H7 (cell line): ENCODE results near the gene PRRX1. TPM values are rescaled to one million over a fixed set of nuclear protein-coding genes. Genes with fewer than 3 reads are reported as not detected.

Experiments
- DNase-seq: peaks from one replicate; pipeline ENCODE4 v3.0.0; 2012
- H3K27me3 ChIP-seq: 2 replicates; pipeline ENCODE4 v1.6.0; 2011; ENCODE audit warnings: mild to moderate bottlenecking, low read length; ENCODE audit not compliant: control insufficient read depth, insufficient read depth
- H3K36me3 ChIP-seq: replicated peaks from 2 replicates; pipeline ENCODE4 v1.5.1; 2011; ENCODE audit warnings: low read length; ENCODE audit not compliant: control insufficient read depth, insufficient read depth
- H3K4me3 ChIP-seq: 2 replicates; pipeline ENCODE4 v1.5.1; 2011; ENCODE audit warnings: low read depth, mild to moderate bottlenecking, control low read depth, low read length, moderate library complexity; ENCODE audit not compliant: insufficient read depth
- total RNA-seq: library from RNA; depleted of rRNA; stranded (reverse); fragments of >200 nt; shearing (Covaris generic); gene quantifications from 2 replicates; pipeline ENCODE4 v1.2.3, GENCODE V29; 2014

Gene PRRX1
- total RNA-seq, 1 experiment from 2014 or later: not detected

DNA sequence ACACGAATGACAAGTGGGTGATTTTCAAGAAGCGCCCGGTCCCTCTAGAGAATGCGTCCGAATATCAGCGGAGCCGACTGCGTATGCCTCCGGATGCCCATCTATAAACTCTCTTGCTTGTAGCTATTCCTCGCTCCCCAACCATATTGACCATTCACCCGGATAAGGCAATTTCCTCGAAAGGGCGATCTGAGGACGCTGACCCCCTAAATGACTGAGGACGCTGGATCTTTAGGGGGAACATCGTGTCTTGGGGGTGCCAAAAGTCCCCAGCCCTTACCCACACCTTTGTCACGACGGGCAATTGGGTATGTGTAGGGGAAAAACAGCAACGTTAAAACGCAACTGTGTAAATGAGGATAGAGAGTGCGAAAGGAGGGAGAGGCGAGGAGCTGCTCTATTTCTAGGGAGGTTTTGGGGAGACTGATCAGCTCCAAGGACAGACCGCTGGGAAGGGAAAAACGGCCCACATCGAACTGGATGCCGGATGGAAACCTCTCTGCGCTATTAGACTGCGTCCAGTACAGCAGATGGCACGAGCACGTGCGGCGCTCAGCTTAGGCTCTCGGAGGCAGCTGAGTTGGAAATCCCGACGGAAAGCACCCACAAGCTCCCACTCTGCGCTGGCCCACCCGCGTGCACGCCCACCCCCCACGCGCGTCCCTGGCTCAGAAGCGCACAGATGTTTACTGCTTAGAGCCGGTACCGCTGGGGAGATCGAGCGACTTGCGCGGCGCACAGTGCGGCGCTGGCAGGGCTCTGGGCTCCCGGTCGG lies 2.9 kb upstream of the PRRX1 start:
- peak; percentile 49 for DNase-seq
- Histone ChIP-seq H3K27me3 (peaks cover 75% of the 10 kb centered on the region), H3K36me3 (no peaks in the 10 kb centered on the region), H3K4me3 (peak overlapping the region; percentile 35)

DNA sequence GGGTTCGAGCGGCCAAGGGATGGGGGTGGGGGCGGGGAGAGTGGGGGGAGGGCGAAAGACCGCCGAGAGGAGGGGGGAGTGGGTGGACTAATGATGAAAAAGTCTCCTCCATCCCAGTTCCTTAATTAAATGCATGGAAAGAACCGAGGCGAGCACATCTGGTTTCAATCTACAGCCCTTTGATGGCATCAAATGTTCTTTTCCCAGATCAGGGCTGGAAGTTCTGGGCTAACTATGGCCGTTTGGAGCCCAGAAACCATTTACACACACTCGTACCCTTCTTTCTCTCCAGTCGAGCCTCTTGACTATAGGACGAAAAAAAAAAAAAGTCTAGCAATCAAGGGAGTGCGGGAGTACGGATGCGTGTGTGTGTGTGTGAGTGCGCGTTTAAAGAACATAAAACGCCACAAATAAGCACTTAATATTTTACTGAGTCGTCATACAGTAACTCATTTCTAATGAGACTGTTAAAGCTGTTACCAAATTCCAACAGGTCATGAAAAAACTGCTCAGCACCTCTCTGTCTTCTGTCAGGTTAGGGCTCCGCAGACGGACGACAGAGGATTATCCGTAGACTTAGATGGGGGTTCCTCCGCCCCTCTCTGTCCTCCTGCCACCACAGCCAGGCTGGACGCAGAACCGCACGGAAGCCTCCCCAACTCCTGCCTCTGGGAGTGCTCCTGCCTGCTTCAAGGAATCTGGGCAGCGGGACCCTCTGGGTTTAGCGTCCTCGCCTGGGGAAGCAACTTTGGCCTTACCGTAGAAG lies 2.1 kb upstream of the PRRX1 start:
- H3K27me3 ChIP-seq: peaks cover 83% of the 10 kb centered on the region

DNA sequence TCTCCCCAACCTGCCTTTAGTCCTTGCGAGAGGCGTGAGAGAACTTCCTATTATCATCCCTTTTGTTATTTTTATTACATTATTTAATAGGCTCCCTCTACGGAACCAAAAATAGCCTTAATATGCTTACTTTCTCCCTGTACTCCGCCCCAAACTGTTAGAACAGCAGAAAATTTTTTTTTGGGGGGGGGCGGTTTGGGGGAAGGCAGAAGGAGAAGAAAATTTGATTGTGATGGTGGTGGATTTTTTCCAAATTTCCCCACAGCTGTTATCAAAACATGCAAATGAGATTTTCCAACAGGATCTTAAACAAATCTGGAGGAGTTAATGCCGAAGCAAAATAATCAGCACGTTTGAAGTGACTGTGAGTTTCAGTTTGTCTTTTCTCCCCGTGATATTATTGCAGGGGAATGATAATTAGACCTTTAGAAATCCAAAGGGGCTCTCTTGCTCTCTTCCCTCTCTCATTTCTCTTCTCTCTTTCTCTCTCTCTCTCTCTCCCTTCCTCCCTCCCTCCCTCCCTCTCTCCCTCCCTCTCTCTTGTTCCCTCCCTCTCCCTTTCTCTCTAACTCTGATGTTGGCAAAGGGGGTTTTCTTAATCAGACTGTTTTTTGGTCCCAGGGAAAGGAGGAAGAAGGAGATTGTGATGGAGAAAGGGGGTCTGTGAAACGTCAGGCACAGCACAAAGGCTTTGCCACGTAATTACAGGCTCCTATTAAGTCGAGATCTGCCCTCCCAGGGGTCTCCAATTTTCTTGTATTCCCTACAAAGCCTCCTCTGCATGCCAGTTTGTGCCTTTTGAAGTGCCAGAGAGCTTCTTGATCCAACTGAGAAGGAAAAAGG lies 1.1 kb upstream of the PRRX1 start:
- Histone ChIP-seq H3K27me3 (peaks cover 92% of the 10 kb centered on the region), H3K36me3 (no peaks in the 10 kb centered on the region), H3K4me3 (peak overlapping the region; percentile 18)
- DNase-seq: peak; percentile 46

More for the DNA sequence above, 2.1 kb upstream of the PRRX1 start:
- H3K36me3 ChIP-seq: no peaks in the 10 kb centered on the region
- peak; percentile 79 for DNase-seq
- peak overlapping the region; percentile 18 for H3K4me3 ChIP-seq

DNA sequence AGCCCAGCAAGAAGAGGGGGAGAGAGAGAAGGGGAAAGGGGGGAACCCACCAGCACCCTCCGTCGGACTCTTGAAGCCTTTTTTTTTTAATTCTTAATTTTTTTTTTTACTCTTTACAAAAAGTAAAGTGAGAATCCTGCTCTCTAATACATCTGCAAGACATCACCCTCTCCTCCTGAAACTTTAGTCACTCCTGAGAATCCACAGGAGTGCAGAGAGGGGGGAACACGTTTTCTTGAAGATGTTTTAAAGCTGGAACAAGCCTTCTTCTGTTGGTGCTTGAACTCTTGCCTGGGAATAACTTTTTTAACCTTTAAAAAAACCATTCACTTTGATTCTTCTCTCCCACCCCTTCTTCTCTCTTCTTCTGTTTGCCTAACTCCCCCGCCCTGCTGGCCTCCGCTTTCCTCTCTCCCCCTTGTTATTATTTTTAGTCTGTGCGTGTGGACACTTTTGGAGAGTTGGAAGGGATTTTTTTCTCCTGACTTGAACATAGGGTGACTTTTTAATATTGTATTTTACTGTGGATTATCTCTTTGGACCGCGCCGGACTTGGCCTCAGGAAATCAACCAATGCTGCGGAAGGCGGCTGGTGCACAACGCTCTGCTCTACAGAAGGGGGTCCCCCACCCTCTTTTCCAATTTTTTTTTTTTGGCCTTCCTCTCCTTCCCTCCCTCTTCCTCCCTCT lies 383 bp upstream of the PRRX1 start:
- H3K27me3 ChIP-seq: peaks cover 99% of the 10 kb centered on the region
- H3K4me3 ChIP-seq: peak overlapping the region; percentile 45
- no peak for DNase-seq
- no peaks in the 10 kb centered on the region for H3K36me3 ChIP-seq

DNA sequence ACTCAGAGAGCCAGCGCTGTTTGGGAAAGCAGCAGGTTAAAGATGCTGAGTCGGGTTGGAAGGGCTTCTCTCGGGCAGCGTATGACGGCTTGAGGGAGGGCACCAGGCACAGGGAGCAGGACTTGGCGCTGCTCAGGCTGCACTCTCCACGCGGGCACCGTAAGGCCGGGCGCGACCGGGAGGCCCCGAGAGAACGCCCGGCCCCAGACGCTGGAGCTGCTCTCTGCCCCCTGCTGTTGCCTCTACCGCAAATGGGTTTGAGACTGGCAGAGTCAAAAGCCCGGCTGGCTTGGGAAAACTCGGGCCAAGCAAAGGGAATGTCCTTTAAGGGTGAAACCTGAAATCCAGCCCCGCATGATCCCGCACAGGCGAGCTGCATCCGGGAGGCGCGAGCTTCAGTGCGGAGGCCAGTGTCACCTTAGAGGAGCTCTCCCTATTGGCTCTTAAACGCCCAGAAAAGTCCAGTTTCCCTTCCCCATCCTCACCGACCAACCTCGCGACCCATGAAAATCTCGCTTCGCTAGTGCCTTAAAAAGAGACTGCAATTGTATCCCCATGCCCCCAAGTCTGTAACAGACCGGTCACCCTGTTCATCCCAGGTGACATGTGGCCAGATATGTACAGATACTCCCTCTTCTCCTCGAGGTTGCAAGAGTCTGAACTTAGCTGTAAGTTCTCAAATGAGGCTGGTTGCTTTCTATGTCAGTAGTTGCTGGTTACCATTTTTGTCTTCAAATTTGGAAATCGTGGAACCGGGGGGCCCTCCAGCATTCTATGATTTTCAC lies 1.1 kb downstream of the PRRX1 start:
- Histone ChIP-seq H3K36me3 (no peaks in the 10 kb centered on the region), H3K27me3 (peaks cover 99% of the 10 kb centered on the region), H3K4me3 (peak overlapping the region; percentile 45)
- peak; percentile 76 for DNase-seq

DNA sequence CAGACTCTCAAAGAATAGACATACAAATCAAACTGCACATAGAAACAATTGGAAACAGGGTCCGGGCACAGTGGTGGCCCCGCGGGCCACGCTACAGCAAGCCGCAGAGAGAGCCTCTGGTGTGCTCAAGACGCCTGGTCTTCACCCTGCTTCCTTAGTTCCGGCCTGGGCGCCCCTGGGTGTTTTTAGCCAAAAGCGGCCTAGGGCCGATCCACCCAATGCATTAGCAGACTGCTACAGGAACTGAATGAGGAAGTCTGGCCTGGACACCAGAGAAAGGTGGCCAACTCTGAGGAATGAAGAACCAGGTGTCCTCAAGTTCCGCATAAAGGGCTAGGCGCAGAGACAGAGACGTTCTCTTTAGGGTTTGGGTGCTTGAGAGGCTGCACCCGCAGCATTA lies 1.7 kb downstream of the PRRX1 start:
- DNase-seq: peak; percentile 40
- Histone ChIP-seq H3K36me3 (no peaks in the 10 kb centered on the region), H3K27me3 (peaks cover 99% of the 10 kb centered on the region), H3K4me3 (no peak overlapping the region; the same call in 1 of the 2 replicates)

DNA sequence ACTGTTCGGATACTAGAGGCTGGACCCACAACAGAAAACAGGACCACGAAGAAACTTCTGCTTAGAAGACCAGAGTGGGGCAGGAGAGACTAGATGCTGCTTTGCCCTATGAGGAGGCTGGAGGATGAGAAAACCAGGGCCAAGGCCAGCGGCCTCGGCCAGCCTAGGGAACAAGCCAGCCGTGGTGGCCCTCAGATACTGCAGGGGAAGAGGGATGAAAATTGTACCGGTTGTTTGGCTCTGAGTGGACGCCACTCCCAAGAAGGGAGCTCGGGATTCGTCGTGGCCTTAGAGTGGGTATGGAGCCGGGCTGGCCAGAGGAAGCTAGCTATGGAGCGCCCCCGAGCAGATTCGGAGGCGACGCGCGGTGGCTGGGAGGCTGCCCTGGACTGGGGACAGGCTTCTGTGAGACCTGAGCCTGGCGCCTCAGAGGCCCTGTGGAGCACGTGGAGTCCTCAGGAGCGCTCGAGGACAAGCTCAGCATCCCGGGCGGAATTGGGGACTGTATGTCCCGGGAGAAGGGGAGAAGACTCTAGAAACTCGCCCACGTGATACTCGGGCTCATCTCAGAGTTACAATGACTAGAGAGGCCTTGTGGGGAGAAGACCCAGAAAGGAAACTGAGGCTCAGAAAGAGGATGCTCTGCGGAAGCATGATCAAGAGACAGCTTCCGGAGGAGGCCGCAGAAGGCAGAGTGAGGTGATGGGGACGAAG lies 2.8 kb downstream of the PRRX1 start:
- DNase-seq: peak; percentile 63
- Histone ChIP-seq H3K36me3 (no peaks in the 10 kb centered on the region), H3K27me3 (peaks cover 96% of the 10 kb centered on the region), H3K4me3 (no peak overlapping the region)

DNA sequence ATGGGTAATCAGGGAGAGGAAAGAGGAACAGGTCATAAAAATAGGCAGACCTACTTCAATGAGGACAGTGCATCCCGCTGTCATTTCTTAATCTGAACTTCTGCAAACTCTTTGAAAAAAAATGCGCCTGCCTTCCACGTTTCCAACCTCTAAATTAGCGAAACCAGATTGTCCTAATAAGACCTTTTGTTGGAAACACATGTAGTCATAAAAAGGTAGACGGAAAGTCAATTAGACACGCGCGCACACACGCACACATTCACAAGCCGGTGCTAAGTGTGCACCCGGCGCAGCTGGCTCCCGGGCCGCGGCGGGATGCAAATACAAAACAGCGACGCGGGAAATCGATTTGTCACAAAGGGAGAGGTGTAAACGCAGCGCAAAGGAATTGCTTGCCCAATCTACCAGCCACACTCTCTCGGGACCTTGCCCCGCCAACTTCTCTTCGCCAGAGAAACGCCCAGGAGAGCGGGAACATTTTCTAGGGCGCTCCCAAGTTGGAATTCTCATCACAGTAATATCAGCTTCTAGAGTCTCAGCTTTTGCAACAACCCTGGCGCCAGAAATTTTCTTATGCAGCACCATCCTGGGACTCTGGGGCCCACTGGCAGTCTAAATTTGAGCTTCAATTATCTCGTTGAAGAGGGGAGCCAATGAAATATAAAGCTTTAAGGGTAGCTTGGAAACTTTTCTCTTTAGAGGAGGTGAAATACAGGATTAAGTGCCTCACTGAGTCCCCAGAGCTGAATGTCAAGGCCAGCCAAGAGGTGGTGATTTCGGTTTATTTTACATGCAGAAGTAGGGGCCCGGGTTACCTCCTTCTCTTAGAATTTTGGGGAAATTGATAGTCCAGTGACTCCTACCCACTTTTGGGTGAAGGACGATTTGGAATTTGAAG lies 4.5 kb downstream of the PRRX1 start:
- Histone ChIP-seq H3K4me3 (no peak overlapping the region), H3K36me3 (no peaks in the 10 kb centered on the region), H3K27me3 (peaks cover 80% of the 10 kb centered on the region)
- DNase-seq: peak; percentile 53

DNA sequence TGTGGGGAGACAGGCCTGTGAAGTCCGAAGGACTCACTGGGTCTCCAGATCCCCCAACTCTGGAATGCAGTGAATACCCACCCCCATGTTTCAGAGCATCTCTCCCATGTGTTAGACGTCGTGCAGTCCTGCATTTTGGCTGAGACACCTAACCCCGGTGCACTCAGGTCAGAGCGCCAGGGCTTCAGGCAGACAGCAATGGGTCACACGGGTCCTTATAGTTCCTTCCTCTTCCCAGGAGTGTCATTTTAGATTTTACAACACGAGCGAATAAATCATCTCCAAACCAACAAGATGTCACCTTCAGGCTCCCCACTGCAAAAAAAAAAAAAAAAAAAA lies 5.1 kb downstream of the PRRX1 start:
- DNase-seq: peak; percentile 32
- no peaks in the 10 kb centered on the region for H3K36me3 ChIP-seq
- peaks cover 74% of the 10 kb centered on the region for H3K27me3 ChIP-seq
- H3K4me3 ChIP-seq: no peak overlapping the region

DNA sequence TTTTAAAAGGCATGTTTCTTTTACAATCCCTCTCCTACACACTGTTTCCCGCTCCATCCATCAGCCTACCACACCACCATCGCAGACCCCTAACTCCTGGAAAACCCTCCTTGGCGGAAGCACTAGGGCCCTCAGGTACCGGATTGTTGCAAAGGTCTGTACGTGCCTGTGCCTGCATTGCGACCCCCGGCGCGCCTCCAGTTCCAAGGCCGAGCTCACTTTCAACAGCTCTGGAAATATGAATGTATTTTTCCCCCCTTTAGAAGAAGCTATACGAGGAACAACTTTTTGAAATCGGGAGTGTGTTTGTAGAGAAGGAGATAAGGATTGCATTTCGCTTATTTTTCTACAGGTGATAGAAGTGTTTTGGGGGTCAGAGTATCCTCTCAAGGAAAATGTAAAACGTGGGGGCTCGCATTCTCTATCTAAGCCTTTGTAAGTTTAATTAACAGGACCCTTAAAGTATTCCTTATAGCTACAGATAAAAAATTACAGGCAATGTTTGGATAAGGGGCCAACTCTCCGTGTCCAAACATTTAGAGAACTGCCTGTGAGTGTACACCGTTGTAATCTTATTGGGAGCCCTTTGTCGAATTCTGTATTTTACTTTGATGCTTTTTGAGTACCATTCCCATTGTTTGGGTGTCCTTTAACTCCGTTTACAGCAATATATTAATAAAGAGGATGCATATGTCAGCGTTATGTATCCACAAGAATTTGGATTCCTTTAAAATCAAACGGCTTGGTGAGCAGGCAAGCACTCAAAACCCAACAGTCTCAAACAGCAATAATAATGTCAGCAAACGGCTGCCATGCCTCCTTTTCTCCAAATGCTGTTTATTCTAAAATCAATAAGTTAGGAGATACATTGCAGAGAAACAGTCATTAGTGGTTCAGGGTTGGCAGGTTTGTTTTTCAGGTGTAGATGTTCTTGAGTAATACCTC lies 5.9 kb downstream of the PRRX1 start:
- Histone ChIP-seq H3K36me3 (no peaks in the 10 kb centered on the region), H3K27me3 (peaks cover 66% of the 10 kb centered on the region), H3K4me3 (no peak overlapping the region)
- DNase-seq: peak; percentile 46

DNA sequence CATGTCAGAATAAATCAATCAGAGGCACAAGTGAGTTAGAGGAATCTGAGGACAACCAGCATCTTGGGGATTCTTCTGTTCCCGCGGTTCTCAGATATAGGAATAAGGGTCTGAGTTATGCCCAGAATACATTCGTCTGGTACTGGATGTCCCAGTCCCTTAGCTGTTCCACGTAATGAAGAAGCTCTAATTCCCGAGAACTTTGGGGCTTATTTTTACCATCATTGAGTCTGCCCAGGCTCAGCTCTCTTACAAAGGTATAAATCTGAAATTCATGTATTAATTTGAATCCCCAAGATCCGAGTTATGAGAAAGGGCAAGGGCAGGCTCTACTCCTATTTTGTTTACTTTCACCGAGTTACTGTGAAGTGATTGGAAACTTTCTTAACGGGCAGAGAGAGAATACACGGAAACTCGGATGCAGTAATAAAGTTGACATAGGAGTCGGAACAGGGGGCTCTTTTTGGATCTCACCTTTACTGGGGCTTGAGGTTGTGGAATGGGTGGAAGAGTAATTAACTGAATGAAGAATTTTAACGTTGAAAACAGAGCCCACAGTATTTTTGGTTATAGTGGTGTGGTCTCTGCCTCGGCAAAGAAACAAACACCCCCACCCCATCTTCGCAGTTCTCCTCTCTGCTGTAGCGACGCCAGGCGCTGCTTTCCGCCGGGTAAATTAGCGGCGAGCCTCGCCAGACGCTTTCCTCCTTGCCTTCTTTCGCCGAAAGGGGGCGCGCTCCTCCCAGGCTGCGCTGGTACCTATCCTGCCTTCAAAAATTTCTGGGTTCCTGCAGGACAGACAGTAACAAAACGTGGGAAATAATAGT lies 7.1 kb downstream of the PRRX1 start:
- H3K36me3 ChIP-seq: no peaks in the 10 kb centered on the region
- peaks cover 54% of the 10 kb centered on the region for H3K27me3 ChIP-seq
- no peak overlapping the region for H3K4me3 ChIP-seq

More for the DNA sequence above, 7.1 kb downstream of the PRRX1 start:
- peak; percentile 72 for DNase-seq
